Liver (tissue), 9 donors: ENCODE data around the gene ACCS. TPM values are rescaled to one million over a fixed set of nuclear protein-coding genes. Genes with fewer than 3 reads are reported as not detected.

Source experiments
- DNase-seq: peaks from one replicate; pipeline ENCODE4 v3.0.0-alpha.2; 2017; ENCODE audit warnings: low spot score
- H3K27ac ChIP-seq, 2 donors: one replicate each; pipeline ENCODE4 v1.7.0; 2013; ENCODE audit warnings: inconsistent platforms in 2 of 2, low read length in 2 of 2, control low read depth in 1 of 2, low read depth in 1 of 2, mild to moderate bottlenecking in 1 of 2
- H3K27me3 ChIP-seq, 4 donors: one replicate each; pipeline versions ENCODE4 v1.6.1 to v1.7.0; 2013; ENCODE audit warnings: low read length in 3 of 4, inconsistent platforms in 1 of 4, mild to moderate bottlenecking in 1 of 4, moderate library complexity in 1 of 4; ENCODE audit not compliant: control insufficient read depth in 4 of 4, insufficient read depth in 4 of 4
- H3K36me3 ChIP-seq, 4 donors: one replicate each; pipeline versions ENCODE4 v1.6.1 to v1.7.0; 2013; ENCODE audit warnings: low read length in 3 of 4, mild to moderate bottlenecking in 3 of 4, low read depth in 1 of 4, moderate library complexity in 1 of 4; ENCODE audit not compliant: control insufficient read depth in 4 of 4, insufficient read depth in 3 of 4
- H3K4me1 ChIP-seq, 4 donors: one replicate each; pipeline versions ENCODE4 v1.6.1 to v1.7.0; 2013; ENCODE audit warnings: low read length in 3 of 4, mild to moderate bottlenecking in 3 of 4, moderate library complexity in 1 of 4; ENCODE audit not compliant: control insufficient read depth in 4 of 4, insufficient read depth in 4 of 4
- H3K4me3 ChIP-seq, 3 donors: one replicate each; pipeline versions ENCODE4 v1.6.1 to v1.7.0; 2013; ENCODE audit warnings: low read length in 3 of 3, control low read depth in 1 of 3, low read depth in 1 of 3, mild to moderate bottlenecking in 1 of 3
- H3K9ac ChIP-seq, 2 donors: one replicate each; pipeline ENCODE4 v1.7.0; 2013; ENCODE audit warnings: low read length in 2 of 2, mild to moderate bottlenecking in 2 of 2, moderate library complexity in 2 of 2, control low read depth in 1 of 2, low read depth in 1 of 2
- H3K9me3 ChIP-seq, 4 donors: one replicate each; pipeline versions ENCODE4 v1.6.1 to v1.7.0; 2013; ENCODE audit warnings: low read length in 3 of 4; ENCODE audit not compliant: control insufficient read depth in 4 of 4
- EGR1 ChIP-seq, 2 donors: IDR thresholded peaks; 2 replicates each; pipeline ENCODE4 v1.6.1; 2016 to 2018; ENCODE audit warnings: antibody characterized with exemption in 2 of 2, low read depth in 2 of 2
- FOXA1 ChIP-seq: IDR thresholded peaks from 2 replicates; pipeline ENCODE4 v1.6.1; 2016; ENCODE audit warnings: antibody characterized with exemption
- FOXA2 ChIP-seq: IDR thresholded peaks from 2 replicates; pipeline ENCODE4 v1.6.1; 2016; ENCODE audit warnings: antibody characterized with exemption
- GABPA ChIP-seq, 2 donors: IDR thresholded peaks in 1 of 2; conservative IDR thresholded peaks in 1 of 2; 2 replicates each; pipeline ENCODE4 v1.6.1; 2016; ENCODE audit warnings: antibody characterized with exemption in 2 of 2, mild to moderate bottlenecking in 1 of 2, moderate library complexity in 1 of 2
- HNF4A ChIP-seq, 2 donors: conservative IDR thresholded peaks; 2 replicates each; pipeline ENCODE4 v1.6.1; 2016; ENCODE audit warnings: antibody characterized with exemption in 2 of 2, mild to moderate bottlenecking in 2 of 2
- HNF4G ChIP-seq: IDR thresholded peaks from 2 replicates; pipeline ENCODE4 v1.6.1; 2016; ENCODE audit warnings: antibody characterized with exemption
- JUND ChIP-seq, 2 donors: IDR thresholded peaks; 2 replicates each; pipeline ENCODE4 v1.6.1; 2016; ENCODE audit warnings: antibody characterized with exemption in 2 of 2
- RAD21 ChIP-seq, 2 donors: IDR thresholded peaks; 2 replicates each; pipeline ENCODE4 v1.6.1; 2016; ENCODE audit warnings: antibody characterized with exemption in 2 of 2, mild to moderate bottlenecking in 2 of 2
- RXRA ChIP-seq, 2 donors: IDR thresholded peaks; 2 replicates each; pipeline ENCODE4 v1.6.1; 2017 to 2018; ENCODE audit warnings: antibody characterized with exemption in 2 of 2, mild to moderate bottlenecking in 1 of 2
- SP1 ChIP-seq: IDR thresholded peaks from 2 replicates; pipeline ENCODE4 v1.6.1; 2018; ENCODE audit warnings: antibody characterized with exemption, mild to moderate bottlenecking
- TAF1 ChIP-seq: conservative IDR thresholded peaks from 2 replicates; pipeline ENCODE4 v1.6.1; 2016; ENCODE audit warnings: antibody characterized with exemption, mild to moderate bottlenecking
- YY1 ChIP-seq: IDR thresholded peaks from 2 replicates; pipeline ENCODE4 v1.6.1; 2016; ENCODE audit warnings: antibody characterized with exemption, mild to moderate bottlenecking
- WGBS: extraction: QIAGEN DNeasy Blood & Tissue Kit; methylation state at CpG from one replicate; pipeline ENCODE4 v1.1.7; 2013; 5-methylcytosine and 5-hydroxymethylcytosine counted together
- polyA plus RNA-seq, 2 donors: library from polyadenylated mRNA; stranded (reverse) in 1 of 2; unstranded in 1 of 2; fragments of 200-250 nt in 1 of 2; fragments of >200 nt in 1 of 2; fragmentation: Nextera tagmentation in 1 of 2; extraction: Ambion mirVana in 1 of 2; gene quantifications; one replicate each; pipeline versions ENCODE4 v1.2.1 to v1.2.3, GENCODE V29; 2013 to 2015
- total RNA-seq, 2 donors: library from RNA; depleted of rRNA; stranded (reverse); fragments of >200 nt; gene quantifications; one replicate each; pipeline ENCODE4 v1.2.3, GENCODE V29; 2014
- TF ChIP-seq, protein P1 (sequence below): IDR thresholded peaks from 2 replicates; pipeline ENCODE4 v1.6.1; 2016; ENCODE audit warnings: antibody characterized with exemption
- TF ChIP-seq, protein P2 (sequence below): IDR thresholded peaks from 2 replicates; pipeline ENCODE4 v1.6.1; 2016; ENCODE audit warnings: antibody characterized with exemption
- TF ChIP-seq, protein P3 (sequence below): IDR thresholded peaks from 2 replicates; pipeline ENCODE4 v1.6.1; 2016; ENCODE audit warnings: antibody characterized with exemption
- TF ChIP-seq, protein P4 (sequence below): fragments of 150-350 bp; IDR thresholded peaks from 2 replicates; pipeline ENCODE4 v1.5.1; 2017; ENCODE audit warnings: improper control_type of control experiment, low read depth, low read length; ENCODE audit not compliant: missing input control
- donor health status: healthy.
- donor health status: healthy.
- donor health status: healthy.
- donor health status: healthy.
- donor health status: healthy.

The ACCS gene
- total and polyA plus RNA-seq, 4 donors = 8.7 to 17.5 (median 10.9) TPM

DNA sequence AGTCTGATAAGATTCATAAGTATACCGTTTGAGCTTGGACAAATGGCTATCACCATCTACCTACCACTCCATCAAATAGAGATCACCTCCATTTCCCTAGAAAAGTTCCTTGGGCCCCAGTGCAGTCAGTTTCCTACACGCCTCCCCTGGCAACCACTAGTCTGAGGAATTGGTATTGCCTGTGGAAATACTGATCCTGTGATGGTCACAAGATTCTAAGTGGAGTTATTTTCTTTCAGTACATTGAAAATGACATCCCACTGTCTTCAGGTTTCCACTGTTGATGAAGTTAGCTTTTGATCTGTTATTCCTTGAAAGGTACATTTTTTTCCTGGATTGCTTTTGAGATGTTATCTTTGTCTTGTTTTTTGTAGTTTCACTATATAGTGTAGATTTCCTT is 22.9 kb upstream of the ACCS start:
- TF ChIP-seq HNF4A (conservative IDR thresholded peaks at IDR 0.05) (no peak), EGR1 (IDR thresholded peaks at IDR 0.05; ENCODE audit: low read depth in 2 of 2) (no peak), TAF1 (no peak), RAD21 (IDR thresholded peaks at IDR 0.05) (no peak), FOXA1 (no peak), GABPA (IDR thresholded peaks at IDR 0.05 in 1 of 2, conservative IDR thresholded peaks at IDR 0.05 in 1 of 2) (no peak), HNF4G (no peak), RXRA (IDR thresholded peaks at IDR 0.05) (no peak), JUND (IDR thresholded peaks at IDR 0.05) (no peak), SP1 (no peak)
- TF ChIP-seq, protein P1, sequence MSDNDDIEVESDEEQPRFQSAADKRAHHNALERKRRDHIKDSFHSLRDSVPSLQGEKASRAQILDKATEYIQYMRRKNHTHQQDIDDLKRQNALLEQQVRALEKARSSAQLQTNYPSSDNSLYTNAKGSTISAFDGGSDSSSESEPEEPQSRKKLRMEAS = no peak
- TF ChIP-seq, protein P2, sequence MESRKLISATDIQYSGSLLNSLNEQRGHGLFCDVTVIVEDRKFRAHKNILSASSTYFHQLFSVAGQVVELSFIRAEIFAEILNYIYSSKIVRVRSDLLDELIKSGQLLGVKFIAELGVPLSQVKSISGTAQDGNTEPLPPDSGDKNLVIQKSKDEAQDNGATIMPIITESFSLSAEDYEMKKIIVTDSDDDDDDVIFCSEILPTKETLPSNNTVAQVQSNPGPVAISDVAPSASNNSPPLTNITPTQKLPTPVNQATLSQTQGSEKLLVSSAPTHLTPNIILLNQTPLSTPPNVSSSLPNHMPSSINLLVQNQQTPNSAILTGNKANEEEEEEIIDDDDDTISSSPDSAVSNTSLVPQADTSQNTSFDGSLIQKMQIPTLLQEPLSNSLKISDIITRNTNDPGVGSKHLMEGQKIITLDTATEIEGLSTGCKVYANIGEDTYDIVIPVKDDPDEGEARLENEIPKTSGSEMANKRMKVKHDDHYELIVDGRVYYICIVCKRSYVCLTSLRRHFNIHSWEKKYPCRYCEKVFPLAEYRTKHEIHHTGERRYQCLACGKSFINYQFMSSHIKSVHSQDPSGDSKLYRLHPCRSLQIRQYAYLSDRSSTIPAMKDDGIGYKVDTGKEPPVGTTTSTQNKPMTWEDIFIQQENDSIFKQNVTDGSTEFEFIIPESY = no peak
- TF ChIP-seq, protein P3, sequence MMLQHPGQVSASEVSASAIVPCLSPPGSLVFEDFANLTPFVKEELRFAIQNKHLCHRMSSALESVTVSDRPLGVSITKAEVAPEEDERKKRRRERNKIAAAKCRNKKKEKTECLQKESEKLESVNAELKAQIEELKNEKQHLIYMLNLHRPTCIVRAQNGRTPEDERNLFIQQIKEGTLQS = no peak
- TF ChIP-seq, protein P4, sequence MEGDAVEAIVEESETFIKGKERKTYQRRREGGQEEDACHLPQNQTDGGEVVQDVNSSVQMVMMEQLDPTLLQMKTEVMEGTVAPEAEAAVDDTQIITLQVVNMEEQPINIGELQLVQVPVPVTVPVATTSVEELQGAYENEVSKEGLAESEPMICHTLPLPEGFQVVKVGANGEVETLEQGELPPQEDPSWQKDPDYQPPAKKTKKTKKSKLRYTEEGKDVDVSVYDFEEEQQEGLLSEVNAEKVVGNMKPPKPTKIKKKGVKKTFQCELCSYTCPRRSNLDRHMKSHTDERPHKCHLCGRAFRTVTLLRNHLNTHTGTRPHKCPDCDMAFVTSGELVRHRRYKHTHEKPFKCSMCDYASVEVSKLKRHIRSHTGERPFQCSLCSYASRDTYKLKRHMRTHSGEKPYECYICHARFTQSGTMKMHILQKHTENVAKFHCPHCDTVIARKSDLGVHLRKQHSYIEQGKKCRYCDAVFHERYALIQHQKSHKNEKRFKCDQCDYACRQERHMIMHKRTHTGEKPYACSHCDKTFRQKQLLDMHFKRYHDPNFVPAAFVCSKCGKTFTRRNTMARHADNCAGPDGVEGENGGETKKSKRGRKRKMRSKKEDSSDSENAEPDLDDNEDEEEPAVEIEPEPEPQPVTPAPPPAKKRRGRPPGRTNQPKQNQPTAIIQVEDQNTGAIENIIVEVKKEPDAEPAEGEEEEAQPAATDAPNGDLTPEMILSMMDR = no peak
- 81% methylated on average over 2 of the region's 2 CpGs for WGBS
- Histone ChIP-seq H3K4me1 (no peaks in the 10 kb centered on the region), H3K27me3 (no peaks in the 10 kb centered on the region), H3K9me3 (no peaks in the 10 kb centered on the region), H3K4me3 (no peak overlapping the region), H3K9ac (no peak overlapping the region), H3K27ac (no peak overlapping the region), H3K36me3 (no peaks in the 10 kb centered on the region)
- DNase-seq = peak; percentile 5

DNA sequence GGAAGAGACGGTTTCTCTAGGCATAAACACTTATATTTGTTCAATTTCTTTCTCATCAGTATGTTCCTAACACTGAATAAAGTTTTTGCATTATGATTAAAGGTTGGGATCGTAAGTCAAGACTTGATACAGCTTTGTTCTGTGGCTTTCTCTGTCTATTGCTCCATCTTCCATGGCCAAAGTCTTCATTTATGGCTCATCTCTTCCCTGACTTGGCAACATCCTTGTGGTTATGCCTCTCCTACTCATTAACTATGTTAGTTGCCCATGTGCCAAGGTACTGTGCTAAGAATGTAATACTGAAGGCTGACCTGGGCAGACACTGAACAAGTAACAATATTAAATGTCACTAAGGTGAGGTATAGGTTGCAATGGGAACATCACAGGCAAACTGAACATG is 19.9 kb upstream of the ACCS start:
- no peak for DNase-seq
- TF ChIP-seq FOXA2 = no peak
- no peak for TF ChIP-seq YY1
- no peak for TF ChIP-seq SP1
- no peak for TF ChIP-seq RXRA (IDR thresholded peaks at IDR 0.05)
- TF ChIP-seq FOXA1 = no peak
- no peak for TF ChIP-seq RAD21 (IDR thresholded peaks at IDR 0.05)
- TF ChIP-seq HNF4G = no peak
- 80% methylated on average over 2 of the region's 2 CpGs for WGBS

More for the DNA sequence above, 19.9 kb upstream of the ACCS start:
- no peaks in the 10 kb centered on the region for H3K9me3 ChIP-seq
- no peak overlapping the region for H3K9ac ChIP-seq
- no peak overlapping the region for H3K4me3 ChIP-seq
- H3K36me3 ChIP-seq = no peaks in the 10 kb centered on the region
- no peaks in the 10 kb centered on the region for H3K4me1 ChIP-seq
- H3K27me3 ChIP-seq = peaks cover 0 to 3% (median 0%) of the 10 kb centered on the region in 4 donors
- H3K27ac ChIP-seq = no peak overlapping the region
